ENCODE measurements around the gene PLEK.

The PLEK gene

DNA sequence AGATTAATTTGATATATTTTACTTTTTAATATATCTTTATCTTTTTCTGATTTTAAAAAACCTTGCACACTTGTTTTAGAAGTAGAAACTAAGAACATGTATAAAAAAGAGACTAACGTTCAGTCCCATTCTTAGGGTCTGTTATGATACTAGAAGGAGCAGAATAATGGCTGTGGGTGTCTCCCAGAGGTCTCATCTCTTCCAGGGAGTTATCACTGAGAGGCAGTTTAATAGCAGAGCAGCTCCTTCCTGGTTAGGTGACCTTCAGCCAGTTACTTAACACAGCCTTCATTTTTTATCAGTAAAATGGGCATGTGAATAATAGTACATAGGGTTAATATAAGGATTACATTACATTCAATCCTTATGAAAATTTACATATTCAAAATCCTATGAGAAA, 61.4 kb downstream of the PLEK start:
- no peak for DNase-seq (ENCODE audit: extremely low read depth, low read depth)
- H3K4me3 ChIP-seq (replicated peaks; ENCODE audit: low read depth, low read length): no peak overlapping the region
- TF ChIP-seq, protein P1, sequence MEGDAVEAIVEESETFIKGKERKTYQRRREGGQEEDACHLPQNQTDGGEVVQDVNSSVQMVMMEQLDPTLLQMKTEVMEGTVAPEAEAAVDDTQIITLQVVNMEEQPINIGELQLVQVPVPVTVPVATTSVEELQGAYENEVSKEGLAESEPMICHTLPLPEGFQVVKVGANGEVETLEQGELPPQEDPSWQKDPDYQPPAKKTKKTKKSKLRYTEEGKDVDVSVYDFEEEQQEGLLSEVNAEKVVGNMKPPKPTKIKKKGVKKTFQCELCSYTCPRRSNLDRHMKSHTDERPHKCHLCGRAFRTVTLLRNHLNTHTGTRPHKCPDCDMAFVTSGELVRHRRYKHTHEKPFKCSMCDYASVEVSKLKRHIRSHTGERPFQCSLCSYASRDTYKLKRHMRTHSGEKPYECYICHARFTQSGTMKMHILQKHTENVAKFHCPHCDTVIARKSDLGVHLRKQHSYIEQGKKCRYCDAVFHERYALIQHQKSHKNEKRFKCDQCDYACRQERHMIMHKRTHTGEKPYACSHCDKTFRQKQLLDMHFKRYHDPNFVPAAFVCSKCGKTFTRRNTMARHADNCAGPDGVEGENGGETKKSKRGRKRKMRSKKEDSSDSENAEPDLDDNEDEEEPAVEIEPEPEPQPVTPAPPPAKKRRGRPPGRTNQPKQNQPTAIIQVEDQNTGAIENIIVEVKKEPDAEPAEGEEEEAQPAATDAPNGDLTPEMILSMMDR (IDR thresholded peaks at IDR 0.05; ENCODE audit: low read depth, low read length, missing control alignments): no peak

DNA sequence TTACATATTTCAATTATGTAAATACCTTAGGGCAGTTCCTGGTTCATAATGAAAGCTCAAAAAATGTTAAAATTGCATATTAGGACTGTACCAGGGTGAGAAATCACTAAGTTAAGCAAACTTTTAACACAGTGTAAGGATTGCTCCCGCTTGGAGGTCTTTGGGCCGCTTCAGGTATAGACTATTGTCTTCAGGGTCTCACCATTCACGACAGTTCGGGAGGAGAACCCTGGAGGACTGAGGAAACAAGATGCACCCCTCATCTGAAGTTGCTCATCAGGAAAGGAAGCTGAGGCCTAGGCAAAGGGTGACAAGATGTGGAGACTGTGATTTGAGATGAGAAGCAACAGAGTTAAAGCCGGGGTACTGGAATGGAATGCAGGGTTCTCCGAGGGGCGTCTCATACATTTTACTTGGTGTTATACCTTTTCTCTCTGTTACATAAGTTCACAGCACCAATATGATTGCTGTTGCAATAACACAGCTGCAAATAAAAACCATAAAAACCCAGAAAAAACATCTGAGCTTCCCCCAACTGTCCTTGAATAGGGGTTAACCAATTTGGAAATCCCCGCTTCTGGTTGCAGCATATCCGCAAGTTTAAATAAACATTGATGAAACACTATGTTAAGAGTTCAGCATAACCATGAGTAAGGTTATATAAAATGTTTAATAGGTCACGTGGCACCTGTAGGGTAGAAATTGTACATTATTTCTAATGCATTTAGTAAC, 61.9 kb downstream of the PLEK start:
- H3K4me3 ChIP-seq (replicated peaks; ENCODE audit: low read depth, low read length): no peak overlapping the region
- no peak for DNase-seq (ENCODE audit: extremely low read depth, low read depth)

DNA sequence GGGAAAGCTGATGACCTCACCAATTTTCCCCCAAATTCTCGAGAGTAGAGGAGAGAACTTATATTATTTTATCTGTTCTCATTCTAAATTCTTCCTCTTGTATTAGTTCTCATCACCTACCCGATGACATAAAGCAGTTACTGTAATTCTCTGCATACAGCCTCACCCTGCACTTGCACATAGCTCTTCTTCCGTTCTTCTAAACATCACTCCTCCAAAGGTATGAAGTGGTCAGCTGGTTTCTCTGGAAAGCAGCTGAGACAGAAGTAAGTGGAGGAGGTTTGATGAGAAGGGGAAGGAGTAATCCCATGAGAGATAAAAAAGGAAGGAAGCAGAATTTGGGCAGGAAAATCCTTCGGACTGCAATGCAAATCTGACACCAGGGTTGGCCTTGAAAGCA, 63.0 kb downstream of the PLEK start:
- TF ChIP-seq, protein P1 (IDR thresholded peaks at IDR 0.05; ENCODE audit: low read depth, low read length, missing control alignments): no peak
- no peak for DNase-seq (ENCODE audit: extremely low read depth, low read depth)
- H3K4me3 ChIP-seq (replicated peaks; ENCODE audit: low read depth, low read length): no peak overlapping the region

More for the DNA sequence above, 61.9 kb downstream of the PLEK start:
- TF ChIP-seq, protein P1 (IDR thresholded peaks at IDR 0.05; ENCODE audit: low read depth, low read length, missing control alignments): no peak

DNA sequence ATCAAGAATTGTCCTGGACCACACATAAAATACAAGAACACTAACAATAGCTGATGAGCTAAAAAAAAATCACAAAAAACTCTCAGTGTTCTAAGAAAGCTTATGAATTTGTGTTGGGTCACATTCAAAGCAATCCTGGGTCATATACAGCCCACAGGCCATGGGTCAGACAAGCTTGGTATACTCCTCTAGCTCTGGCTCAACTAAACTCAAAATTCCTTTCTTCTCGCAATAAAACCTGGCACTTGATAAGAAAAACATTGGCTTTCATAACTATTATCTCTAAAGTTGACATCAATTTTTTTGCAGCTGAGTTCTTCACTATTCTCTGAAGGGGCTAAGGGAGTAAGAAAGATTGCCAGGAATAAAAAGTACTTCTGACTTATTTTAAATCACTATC, 63.7 kb downstream of the PLEK start:
- DNase-seq (ENCODE audit: extremely low read depth, low read depth): no peak
- TF ChIP-seq, protein P1 (IDR thresholded peaks at IDR 0.05; ENCODE audit: low read depth, low read length, missing control alignments): no peak

DNA sequence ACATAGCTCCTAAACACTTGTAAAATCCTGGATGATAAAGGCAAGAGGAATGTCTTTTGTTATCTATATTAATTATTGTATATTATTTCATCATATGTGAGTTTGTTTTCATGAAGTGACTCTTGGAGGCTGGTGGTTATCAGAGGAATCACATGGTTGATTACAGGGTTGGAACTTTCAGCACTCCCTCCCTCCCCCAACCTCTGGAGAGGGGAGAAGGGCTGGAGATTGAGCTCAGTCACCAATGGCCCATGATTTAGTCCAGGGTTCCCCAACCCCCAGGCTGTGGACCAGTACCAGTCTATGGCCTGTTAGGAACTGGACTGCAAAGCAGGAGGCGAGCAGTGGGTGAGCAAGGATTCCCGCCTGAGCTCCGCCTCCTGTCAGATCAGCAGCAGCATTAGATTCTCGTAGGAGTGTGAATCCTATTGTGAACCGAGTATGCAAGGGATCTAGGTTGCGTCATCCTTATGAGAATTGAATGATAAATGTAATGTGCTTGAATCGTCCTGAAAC, 64.3 kb downstream of the PLEK start:
- H3K4me3 ChIP-seq (replicated peaks; ENCODE audit: low read depth, low read length): no peak overlapping the region
- no peak for DNase-seq (ENCODE audit: extremely low read depth, low read depth)
- TF ChIP-seq, protein P1 (IDR thresholded peaks at IDR 0.05; ENCODE audit: low read depth, low read length, missing control alignments): no peak

More for the DNA sequence above, 63.7 kb downstream of the PLEK start:
- H3K4me3 ChIP-seq (replicated peaks; ENCODE audit: low read depth, low read length): no peak overlapping the region

DNA sequence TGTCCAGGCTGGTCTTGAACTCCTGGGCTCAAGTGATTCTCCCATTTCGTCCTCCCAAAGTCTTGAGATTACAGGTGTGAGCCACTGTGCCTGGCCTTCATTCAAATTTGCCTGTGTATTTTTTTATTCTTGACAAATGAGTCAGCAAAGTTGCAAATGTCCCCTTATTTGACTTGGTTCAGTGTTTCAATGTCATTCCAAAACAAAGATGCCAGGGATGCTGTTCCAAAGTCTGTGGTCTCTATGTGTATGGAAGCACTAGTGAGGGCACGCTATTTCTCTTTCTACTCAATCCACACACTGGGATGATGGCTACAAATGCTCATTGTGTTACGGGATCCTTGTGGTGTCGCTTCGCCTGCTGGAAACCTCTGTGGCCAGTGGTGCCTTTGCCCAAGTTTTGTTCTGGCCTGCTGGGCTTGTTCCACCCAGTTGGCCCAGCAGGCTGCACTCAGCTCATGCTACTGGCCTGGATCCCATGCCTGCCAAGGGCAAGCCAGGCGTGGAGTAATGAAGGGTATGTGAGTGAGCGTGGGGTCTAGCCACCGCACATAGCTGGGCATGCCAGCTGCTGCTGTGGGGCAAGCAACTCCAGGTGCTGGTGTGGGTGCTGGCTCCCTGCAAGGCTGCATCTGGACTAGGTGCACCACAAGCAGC, 66.4 kb downstream of the PLEK start:
- TF ChIP-seq, protein P1 (IDR thresholded peaks at IDR 0.05; ENCODE audit: low read depth, low read length, missing control alignments): no peak
- no peak overlapping the region for H3K4me3 ChIP-seq (replicated peaks; ENCODE audit: low read depth, low read length)
- DNase-seq (ENCODE audit: extremely low read depth, low read depth): no peak
